ENCODE measurements around the gene BTNL2. TPM values are rescaled to one million over a fixed set of nuclear protein-coding genes. Genes with fewer than 3 reads are reported as not detected.
A peak's percentile ranks its signal among the peaks of the same experiment; 100 is the strongest.

BTNL2 gene
- total and polyA plus RNA-seq, 2 donors from 2014 or later = not detected

- TF ChIP-seq, protein P1, sequence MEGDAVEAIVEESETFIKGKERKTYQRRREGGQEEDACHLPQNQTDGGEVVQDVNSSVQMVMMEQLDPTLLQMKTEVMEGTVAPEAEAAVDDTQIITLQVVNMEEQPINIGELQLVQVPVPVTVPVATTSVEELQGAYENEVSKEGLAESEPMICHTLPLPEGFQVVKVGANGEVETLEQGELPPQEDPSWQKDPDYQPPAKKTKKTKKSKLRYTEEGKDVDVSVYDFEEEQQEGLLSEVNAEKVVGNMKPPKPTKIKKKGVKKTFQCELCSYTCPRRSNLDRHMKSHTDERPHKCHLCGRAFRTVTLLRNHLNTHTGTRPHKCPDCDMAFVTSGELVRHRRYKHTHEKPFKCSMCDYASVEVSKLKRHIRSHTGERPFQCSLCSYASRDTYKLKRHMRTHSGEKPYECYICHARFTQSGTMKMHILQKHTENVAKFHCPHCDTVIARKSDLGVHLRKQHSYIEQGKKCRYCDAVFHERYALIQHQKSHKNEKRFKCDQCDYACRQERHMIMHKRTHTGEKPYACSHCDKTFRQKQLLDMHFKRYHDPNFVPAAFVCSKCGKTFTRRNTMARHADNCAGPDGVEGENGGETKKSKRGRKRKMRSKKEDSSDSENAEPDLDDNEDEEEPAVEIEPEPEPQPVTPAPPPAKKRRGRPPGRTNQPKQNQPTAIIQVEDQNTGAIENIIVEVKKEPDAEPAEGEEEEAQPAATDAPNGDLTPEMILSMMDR (IDR thresholded peaks at IDR 0.05; ENCODE audit: borderline replicate concordance, extremely low read depth, insufficient read depth) = no peak
- Histone ChIP-seq H3K4me3 (ENCODE audit: low read length in 3 of 3) (no peak overlapping the region), H3K4me1 (ENCODE audit: control insufficient read depth in 2 of 3, insufficient read depth in 2 of 3, low read depth in 1 of 3, low read length in 3 of 3) (no peaks in the 10 kb centered on the region), H3K36me3 (ENCODE audit: control insufficient read depth in 2 of 3, insufficient read depth in 3 of 3, low read length in 3 of 3) (no peaks in the 10 kb centered on the region), H3K27me3 (ENCODE audit: control insufficient read depth, insufficient read depth, low read length) (no peaks in the 10 kb centered on the region), H3K9me3 (ENCODE audit: control insufficient read depth in 2 of 3, insufficient read depth in 1 of 3, low read length in 3 of 3) (no peaks in the 10 kb centered on the region), H3K27ac (ENCODE audit: low read depth in 2 of 2, low read length in 2 of 2) (no peak overlapping the region), H3K9ac (ENCODE audit: low read length in 3 of 3) (no peak overlapping the region)
- intact Hi-C loops (cut with DNase I) = no loop called here
- DNase-seq (no peak), FAIRE-seq (no peak)
Measured at GRCh38 chr6:32426338-32426737, 19.4 kb upstream of the BTNL2 start.

GRCh38 chr6:32424589-32425300, 17.8 kb upstream of the BTNL2 start:
- intact Hi-C loops (cut with DNase I) = no loop called here
- no peaks in the 10 kb centered on the region for H3K9me3 ChIP-seq (ENCODE audit: control insufficient read depth in 2 of 3, insufficient read depth in 1 of 3, low read length in 3 of 3)
- H3K27ac ChIP-seq (ENCODE audit: low read depth in 2 of 2, low read length in 2 of 2) = no peak overlapping the region
- no peaks in the 10 kb centered on the region for H3K36me3 ChIP-seq (ENCODE audit: control insufficient read depth in 2 of 3, insufficient read depth in 3 of 3, low read length in 3 of 3)
- H3K4me3 ChIP-seq (ENCODE audit: low read length in 3 of 3) = no peak overlapping the region
- H3K9ac ChIP-seq (ENCODE audit: low read length in 3 of 3) = no peak overlapping the region
- TF ChIP-seq, protein P1 (IDR thresholded peaks at IDR 0.05; ENCODE audit: borderline replicate concordance, extremely low read depth, insufficient read depth) = no peak
- peak; percentile 74 for FAIRE-seq
- H3K4me1 ChIP-seq (ENCODE audit: control insufficient read depth in 2 of 3, insufficient read depth in 2 of 3, low read depth in 1 of 3, low read length in 3 of 3) = no peaks in the 10 kb centered on the region
- no peak for DNase-seq
- H3K27me3 ChIP-seq (ENCODE audit: control insufficient read depth, insufficient read depth, low read length) = no peaks in the 10 kb centered on the region

DNA sequence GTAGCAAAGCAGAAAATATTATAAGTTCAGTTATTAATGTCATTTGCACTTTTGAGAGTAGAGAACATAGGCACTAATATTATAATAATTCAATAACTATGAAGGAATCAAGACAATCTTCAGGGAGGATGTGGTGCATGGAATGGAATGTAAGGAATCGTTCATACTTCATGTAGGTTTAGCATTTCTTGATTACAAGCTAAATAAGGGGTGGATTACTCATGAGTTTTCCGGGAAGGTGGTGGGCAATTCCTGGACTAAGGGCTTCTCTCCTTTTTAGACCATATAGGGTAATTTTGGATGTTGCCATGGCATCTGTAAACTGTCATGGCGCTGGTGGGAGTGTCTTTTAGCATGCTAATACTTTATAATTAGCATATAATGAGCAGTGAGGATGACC, 9.1 kb upstream of the BTNL2 start:
- no peaks in the 10 kb centered on the region for H3K9me3 ChIP-seq (ENCODE audit: control insufficient read depth in 2 of 3, insufficient read depth in 1 of 3, low read length in 3 of 3)
- intact Hi-C loops (cut with DNase I) = loop anchor here (10.0 kb wide), 1 partner anchor 289 kb away; no protein-coding TSS in a partner anchor
- H3K4me3 ChIP-seq (ENCODE audit: low read length in 3 of 3) = peak overlapping the region in 1 of 3 donors; percentile 12
- FAIRE-seq = no peak
- H3K27me3 ChIP-seq (ENCODE audit: control insufficient read depth, insufficient read depth, low read length) = peaks cover 2% of the 10 kb centered on the region
- no peak for DNase-seq
- no peak overlapping the region for H3K9ac ChIP-seq (ENCODE audit: low read length in 3 of 3)
- no peaks in the 10 kb centered on the region for H3K4me1 ChIP-seq (ENCODE audit: control insufficient read depth in 2 of 3, insufficient read depth in 2 of 3, low read depth in 1 of 3, low read length in 3 of 3)
- no peak overlapping the region for H3K27ac ChIP-seq (ENCODE audit: low read depth in 2 of 2, low read length in 2 of 2)
- H3K36me3 ChIP-seq (ENCODE audit: control insufficient read depth in 2 of 3, insufficient read depth in 3 of 3, low read length in 3 of 3) = no peaks in the 10 kb centered on the region
- TF ChIP-seq, protein P1 (IDR thresholded peaks at IDR 0.05; ENCODE audit: borderline replicate concordance, extremely low read depth, insufficient read depth) = no peak
